ENCODE results near the gene ESPNL. TPM values are rescaled to one million over a fixed set of nuclear protein-coding genes. Genes with fewer than 3 reads are reported as not detected.
A peak's percentile ranks its signal among the peaks of the same experiment; 100 is the strongest.

Gene ESPNL
- total and polyA plus RNA-seq, 2 of the 4 experiments (the other 2 are of a cell fraction), result 2.0 TPM

DNA sequence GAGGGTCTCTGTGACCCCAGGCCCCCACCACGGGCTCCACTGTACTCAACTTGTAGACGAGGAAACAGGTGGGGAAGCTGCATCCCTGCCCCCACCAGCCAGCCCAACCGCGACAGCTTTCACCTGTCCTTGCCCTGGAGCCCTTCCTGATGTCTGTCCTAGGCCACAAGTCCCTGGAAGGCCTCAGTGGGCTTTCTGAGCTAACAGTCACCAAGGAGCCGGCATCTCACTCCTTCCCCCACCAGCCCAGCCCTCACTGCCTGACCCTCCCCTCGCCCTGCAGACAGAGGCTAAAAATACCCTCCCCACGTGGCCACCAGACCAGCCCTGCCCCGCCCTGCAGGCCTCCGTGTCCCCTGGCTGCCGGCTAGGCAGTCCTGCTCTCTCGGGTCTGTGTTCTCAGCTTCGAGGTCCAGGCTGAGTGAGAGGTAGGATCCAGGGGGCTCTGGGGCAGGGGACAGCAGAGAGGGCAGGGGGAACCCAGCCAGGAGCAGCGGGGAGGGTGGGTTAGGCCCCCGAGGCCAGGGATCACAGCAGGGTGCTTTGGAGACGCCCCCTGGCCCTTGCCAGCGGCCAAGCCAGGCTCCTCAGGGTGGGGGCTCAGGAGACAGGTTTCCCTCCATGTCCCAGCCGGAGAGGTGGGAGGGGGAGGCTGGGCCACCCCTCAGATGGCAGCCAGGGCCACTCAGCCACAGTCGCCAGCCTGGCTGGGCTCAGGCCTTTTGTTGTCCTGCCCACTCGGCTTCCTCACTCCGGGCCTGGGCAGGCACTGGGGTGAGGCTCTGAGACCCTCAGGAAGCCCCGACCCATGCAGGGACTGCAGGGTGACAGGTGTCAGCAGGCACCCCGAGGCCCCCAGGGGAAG lies 38.4 kb downstream of the ESPNL start, which contains the start of gene KLHL30:
Gene KLHL30 (plus strand): TSS at position 338 of the 865 bp plus-strand sequence. CDS start 2,087 bp downstream, outside the sequence.
- Histone ChIP-seq H3K4me1 (ENCODE audit: control insufficient read depth, insufficient read depth, low read length) (peaks cover 19% of the 10 kb centered on the region), H3K27me3 (ENCODE audit: control insufficient read depth, insufficient read depth, low read length) (no peaks in the 10 kb centered on the region), H2BK5ac (ENCODE audit: low read depth, low read length, poor library complexity, severe bottlenecking) (no peak within 1 kb of the TSS), H3K4me3 (ENCODE audit: insufficient read depth, low read depth, low read length) (no peak within 1 kb of the TSS), H3K27ac (ENCODE audit: insufficient read depth, low read length) (no peak within 1 kb of the TSS), H2AK5ac (ENCODE audit: low read depth, low read length) (peak within 1 kb of the TSS; percentile 43), H3K9me3 (ENCODE audit: control insufficient read depth, insufficient read depth, low read length) (no peaks in the 10 kb centered on the region), H4K8ac (ENCODE audit: low read depth in 2 of 2, low read length in 2 of 2) (peak within 1 kb of the TSS; percentile 37 to 80; a peak in 2 of 4 replicates), H2BK120ac (ENCODE audit: low read depth, low read length) (peak within 1 kb of the TSS; percentile 20), H3K9me1 (ENCODE audit: insufficient read depth, low read length) (0 out of 2 replicates have a peak, but pooled peaks cover 9% of the 10 kb centered on the region), H3K23ac (ENCODE audit: low read depth, low read length) (no peak within 1 kb of the TSS), H2BK15ac (ENCODE audit: low read depth, low read length) (peak within 1 kb of the TSS; percentile 27; the same call in 1 of the 3 replicates), H3K79me1 (ENCODE audit: low read depth in 1 of 2, low read length in 2 of 2) (no peaks in the 10 kb centered on the region), H2BK20ac (ENCODE audit: low read depth, low read length) (peak within 1 kb of the TSS; percentile 47; the same call in 1 of the 2 replicates), H2AFZ (replicated peaks; ENCODE audit: low read length, poor library complexity) (peak within 1 kb of the TSS; percentile 67), H4K91ac (ENCODE audit: insufficient read depth, low read depth, low read length) (peak within 1 kb of the TSS; percentile 83), H3K18ac (ENCODE audit: low read depth, low read length) (peak within 1 kb of the TSS; percentile 2; the same call in 1 of the 2 replicates), H3K14ac (replicated peaks; ENCODE audit: low read depth, low read length) (no peak within 1 kb of the TSS), H4K5ac (ENCODE audit: low read depth, low read length) (0 out of 2 replicates have a peak within 1 kb of the TSS, but pooled peaks have one; percentile 26), H3K4ac (ENCODE audit: low read depth, low read length) (peak within 1 kb of the TSS; percentile 77), H3K4me2 (ENCODE audit: low read depth, low read length) (no peak within 1 kb of the TSS), H2AK9ac (replicated peaks; ENCODE audit: low read depth, low read length, poor library complexity) (peak within 1 kb of the TSS; percentile 84), H4K20me1 (ENCODE audit: insufficient read depth, low read length) (no peaks in the 10 kb centered on the region), H3K9ac (ENCODE audit: low read depth, low read length) (no peak within 1 kb of the TSS), H3K36me3 (ENCODE audit: control insufficient read depth, insufficient read depth, low read length) (no peaks in the 10 kb centered on the region), H3K56ac (ENCODE audit: extremely low read depth, insufficient read depth, low read length) (no peak within 1 kb of the TSS)
- BruUV-seq (replicated peaks), result no TSS peak
- in situ Hi-C loops (cut with MboI; ENCODE audit: low sequenced_read_pairs), result no loop called here
- intact Hi-C loops (cut with micrococcal nuclease), result no loop called here
- POLR2A ChIA-PET (ENCODE audit: unreplicated experiment), result no interaction called here
- TF ChIP-seq FOS (IDR thresholded peaks at IDR 0.05; ENCODE audit: low read depth, low read length), result no peak
- DNase-seq (no peak), ATAC-seq (ENCODE audit: low read depth) (no peak)
- CTCF ChIA-PET, result no interaction called here
- WGBS, 2 experiments (ENCODE audit: extremely low coverage in 2 of 2, insufficient read length in 1 of 2), result 82% methylated on average over 9 of the region's 22 CpGs; no CpG with 5 or more reads in 1 of the 2 experiments
- dilution Hi-C loops (cut with HindIII; ENCODE audit: low sequenced_read_pairs, unreplicated experiment), result no loop called here

Data from IMR-90 (cell line).